OCI-LY1 (cell line): ENCODE results near the gene PSMB5.

ENCODE experiments used
- H2AFZ ChIP-seq: fragments of 200-600 bp; sonication (generic), shearing (Covaris generic); 2 replicates; pipeline ENCODE4 v1.6.0; 2014; ENCODE audit warnings: antibody characterized with exemption, mild to moderate bottlenecking, low read length
- H3F3A ChIP-seq: fragments of 200-600 bp; sonication (generic), shearing (Covaris generic); 2 replicates; pipeline ENCODE4 v1.6.0; 2014; ENCODE audit warnings: mild to moderate bottlenecking, antibody characterized with exemption, low read length, moderate library complexity; ENCODE audit not compliant: insufficient read depth
- H3K27ac ChIP-seq: fragments of 200-600 bp; sonication (generic); 2 replicates; pipeline ENCODE4 v1.5.1; 2014; ENCODE audit warnings: low read length, mixed run types, mild to moderate bottlenecking, low read depth; ENCODE audit not compliant: poor library complexity, severe bottlenecking
- H3K27me3 ChIP-seq: fragments of 200-600 bp; sonication (generic); 2 replicates; pipeline ENCODE4 v1.6.0; 2014; ENCODE audit warnings: antibody characterized with exemption, mild to moderate bottlenecking, low read length, moderate library complexity; ENCODE audit not compliant: insufficient read depth
- H3K36me3 ChIP-seq: fragments of 200-600 bp; sonication (generic); 2 replicates; pipeline ENCODE4 v1.6.1; 2014; ENCODE audit warnings: mild to moderate bottlenecking, antibody characterized with exemption, low read length, moderate library complexity, mixed read lengths; ENCODE audit not compliant: insufficient read depth
- H3K4me1 ChIP-seq: fragments of 200-600 bp; sonication (generic); 2 replicates; pipeline ENCODE4 v1.5.1; 2014; ENCODE audit warnings: mild to moderate bottlenecking, low read length, moderate library complexity; ENCODE audit not compliant: insufficient read depth, severe bottlenecking
- H3K4me2 ChIP-seq: fragments of 200-600 bp; sonication (generic), shearing (Covaris generic); 2 replicates; pipeline ENCODE4 v1.6.1; 2014; ENCODE audit warnings: low read length
- H3K4me3 ChIP-seq: fragments of 200-600 bp; sonication (generic); 2 replicates; pipeline ENCODE4 v1.5.1; 2014; ENCODE audit warnings: low read length, low read depth, mild to moderate bottlenecking, mixed read lengths; ENCODE audit not compliant: poor library complexity, severe bottlenecking
- H3K79me2 ChIP-seq: fragments of 200-600 bp; shearing (Covaris generic); 2 replicates; pipeline ENCODE4 v1.6.1; 2016; ENCODE audit warnings: mixed run types, low read length, mixed read lengths; ENCODE audit not compliant: insufficient read depth
- H3K9ac ChIP-seq: fragments of 200-600 bp; sonication (generic), shearing (Covaris generic); 2 replicates; pipeline ENCODE4 v1.6.1; 2014; ENCODE audit warnings: mild to moderate bottlenecking, low read length, mixed read lengths
- H3K9me2 ChIP-seq: fragments of 200-600 bp; sonication (generic), shearing (Covaris generic); 2 replicates; pipeline ENCODE4 v1.6.1; 2014; ENCODE audit warnings: low read depth, mild to moderate bottlenecking, low read length, mixed read lengths
- H3K9me3 ChIP-seq: fragments of 200-600 bp; shearing (Covaris generic); 2 replicates; pipeline ENCODE4 v1.6.1; 2014; ENCODE audit warnings: low read length, mixed read lengths
- H4K20me1 ChIP-seq: fragments of 200-600 bp; sonication (generic), shearing (Covaris generic); 2 replicates; pipeline ENCODE4 v1.6.0; 2016; ENCODE audit warnings: mild to moderate bottlenecking, low read length; ENCODE audit not compliant: insufficient read depth
- CTCF ChIP-seq: fragments of 200-600 bp; sonication (generic), shearing (Covaris generic); IDR thresholded peaks from 2 replicates; pipeline ENCODE4 v1.5.1; 2017; ENCODE audit warnings: mild to moderate bottlenecking, antibody characterized with exemption, low read length, moderate library complexity, mixed read lengths
- EZH2 ChIP-seq: fragments of 200-600 bp; sonication (generic), shearing (Covaris generic); IDR thresholded peaks from 2 replicates; pipeline ENCODE4 v1.8.0; 2017; ENCODE audit warnings: borderline replicate concordance, mixed run types, mild to moderate bottlenecking, antibody characterized with exemption, low read length, moderate library complexity, mixed read lengths

The PSMB5 gene

GRCh38 chr14:22997676-22998323, 36.9 kb downstream of the PSMB5 start:
- TF ChIP-seq CTCF, result no peak
- Histone ChIP-seq H3K27me3 (no peaks in the 10 kb centered on the region), H3K9me3 (no peaks in the 10 kb centered on the region), H3K27ac (no peak overlapping the region), H3K79me2 (no peaks in the 10 kb centered on the region), H3F3A (no peaks in the 10 kb centered on the region), H3K9ac (no peak overlapping the region), H2AFZ (no peak overlapping the region), H3K4me2 (no peak overlapping the region), H3K9me2 (no peaks in the 10 kb centered on the region), H3K4me3 (no peak overlapping the region), H4K20me1 (no peaks in the 10 kb centered on the region), H3K36me3 (peaks cover 8% of the 10 kb centered on the region), H3K4me1 (no peaks in the 10 kb centered on the region)

- Histone ChIP-seq H3K4me1 (no peaks in the 10 kb centered on the region), H3K36me3 (peaks cover 8% of the 10 kb centered on the region), H3K9ac (no peak overlapping the region), H2AFZ (no peak overlapping the region), H3K27me3 (no peaks in the 10 kb centered on the region), H3K79me2 (no peaks in the 10 kb centered on the region), H4K20me1 (no peaks in the 10 kb centered on the region), H3K9me2 (no peaks in the 10 kb centered on the region), H3K4me2 (no peak overlapping the region), H3F3A (no peaks in the 10 kb centered on the region), H3K9me3 (no peaks in the 10 kb centered on the region), H3K27ac (no peak overlapping the region), H3K4me3 (no peak overlapping the region)
- TF ChIP-seq EZH2, result no peak
- TF ChIP-seq CTCF, result no peak
These were observed 37.7 kb downstream of the PSMB5 start for GRCh38 chr14:22996768-22997654.

- Histone ChIP-seq H3K4me3 (no peak overlapping the region), H3K4me2 (no peak overlapping the region), H3K27me3 (no peaks in the 10 kb centered on the region), H3K9me2 (no peaks in the 10 kb centered on the region), H3K4me1 (no peaks in the 10 kb centered on the region), H4K20me1 (no peaks in the 10 kb centered on the region), H3K9me3 (no peaks in the 10 kb centered on the region), H2AFZ (no peak overlapping the region), H3F3A (no peaks in the 10 kb centered on the region), H3K79me2 (no peaks in the 10 kb centered on the region), H3K27ac (no peak overlapping the region), H3K36me3 (peaks cover 8% of the 10 kb centered on the region), H3K9ac (no peak overlapping the region)
- TF ChIP-seq CTCF (no peak), EZH2 (no peak)
These were observed 38.6 kb downstream of the PSMB5 start for GRCh38 chr14:22995889-22996625.
